ENCODE measurements around the gene ZDHHC14. TPM values are rescaled to one million over a fixed set of nuclear protein-coding genes. Genes with fewer than 3 reads are reported as not detected.

Gene ZDHHC14
- total and polyA plus RNA-seq, 2 experiments from 2014 or later, result 3.0 to 7.4 TPM

DNA sequence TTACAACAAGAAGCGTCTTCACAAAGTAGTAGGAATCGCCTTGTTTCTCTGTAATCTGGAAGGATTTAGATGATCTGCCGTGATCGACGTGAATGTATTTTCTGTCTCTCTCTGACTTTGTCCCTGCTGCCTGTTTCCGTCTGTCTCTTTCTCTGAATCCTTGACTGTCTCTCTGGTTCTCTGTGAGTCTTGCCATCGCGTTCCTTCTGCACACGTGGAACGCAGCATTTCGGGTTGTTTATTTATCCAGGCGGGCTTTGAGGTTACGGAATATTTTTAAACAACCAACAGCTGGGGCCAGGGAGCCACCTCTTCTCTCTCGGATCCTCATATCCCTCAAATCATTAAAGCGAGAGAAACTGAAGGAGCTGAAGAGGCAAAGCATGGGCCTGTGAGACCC lies 215.9 kb downstream of the ZDHHC14 start (continued):
- TF ChIP-seq ZNF462 (CRISPR knock-in tag; IDR thresholded peaks at IDR 0.05), result no peak

- Mint-ChIP-seq H3K27ac (peak overlapping the region; percentile 17; the same call in 1 of the 2 replicates), H3K36me3 (ENCODE audit: low read depth) (no peaks in the 10 kb centered on the region; the same call in 2 of the 3 replicates), H3K4me1 (peaks cover 8% of the 10 kb centered on the region), H3K9me3 (no peaks in the 10 kb centered on the region; the same call in 2 of the 3 replicates), H3K27me3 (ENCODE audit: insufficient read depth, low read depth, poor library complexity) (peaks cover 9% of the 10 kb centered on the region), H3K4me3 (no peak overlapping the region)
- peak overlapping the region; percentile 19; the same call in 1 of the 2 replicates for H3K27ac ChIP-seq (ENCODE audit: low read depth)
- H4K20me1 ChIP-seq (replicated peaks; ENCODE audit: insufficient read depth), result no peaks in the 10 kb centered on the region
- no peaks in the 10 kb centered on the region for H3K4me1 ChIP-seq (ENCODE audit: insufficient read depth)
- no peaks in the 10 kb centered on the region for H3K36me3 ChIP-seq (ENCODE audit: insufficient read depth)
- H3K9me2 ChIP-seq (ENCODE audit: insufficient read depth), result no peaks in the 10 kb centered on the region
- no peak overlapping the region for H3K4me3 ChIP-seq
- no peaks in the 10 kb centered on the region for H3K79me2 ChIP-seq (replicated peaks; ENCODE audit: insufficient read depth)
- peak overlapping the region; percentile 84 for H2AFZ ChIP-seq
- TF ChIP-seq, protein P1, sequence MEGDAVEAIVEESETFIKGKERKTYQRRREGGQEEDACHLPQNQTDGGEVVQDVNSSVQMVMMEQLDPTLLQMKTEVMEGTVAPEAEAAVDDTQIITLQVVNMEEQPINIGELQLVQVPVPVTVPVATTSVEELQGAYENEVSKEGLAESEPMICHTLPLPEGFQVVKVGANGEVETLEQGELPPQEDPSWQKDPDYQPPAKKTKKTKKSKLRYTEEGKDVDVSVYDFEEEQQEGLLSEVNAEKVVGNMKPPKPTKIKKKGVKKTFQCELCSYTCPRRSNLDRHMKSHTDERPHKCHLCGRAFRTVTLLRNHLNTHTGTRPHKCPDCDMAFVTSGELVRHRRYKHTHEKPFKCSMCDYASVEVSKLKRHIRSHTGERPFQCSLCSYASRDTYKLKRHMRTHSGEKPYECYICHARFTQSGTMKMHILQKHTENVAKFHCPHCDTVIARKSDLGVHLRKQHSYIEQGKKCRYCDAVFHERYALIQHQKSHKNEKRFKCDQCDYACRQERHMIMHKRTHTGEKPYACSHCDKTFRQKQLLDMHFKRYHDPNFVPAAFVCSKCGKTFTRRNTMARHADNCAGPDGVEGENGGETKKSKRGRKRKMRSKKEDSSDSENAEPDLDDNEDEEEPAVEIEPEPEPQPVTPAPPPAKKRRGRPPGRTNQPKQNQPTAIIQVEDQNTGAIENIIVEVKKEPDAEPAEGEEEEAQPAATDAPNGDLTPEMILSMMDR (conservative IDR thresholded peaks at IDR 0.05; ENCODE audit: low read depth in 2 of 2), result peak; percentile 61 to 75
- no peak for TF ChIP-seq ZNF114 (CRISPR knock-in tag; IDR thresholded peaks at IDR 0.05)
- no peaks in the 10 kb centered on the region for H3K27me3 ChIP-seq (ENCODE audit: insufficient read depth)
- 0 out of 2 replicates have a peak, but pooled peaks cover 3% of the 10 kb centered on the region for H3F3A ChIP-seq (replicated peaks; ENCODE audit: low read depth)
- no peak overlapping the region for H3K4me2 ChIP-seq
- peak; percentile 69 for DNase-seq (ENCODE audit: low spot score)
- peak; percentile 84 for ATAC-seq
Observed at GRCh38 chr6:157597461-157598312, 216.7 kb downstream of the ZDHHC14 start.
